CD14-positive monocyte (primary cell): ENCODE data around the gene PLA2G3. TPM values are rescaled to one million over a fixed set of nuclear protein-coding genes. Genes with fewer than 3 reads are reported as not detected.

Experiments used
- DNase-seq, 3 donors: peaks; one replicate each; pipeline ENCODE4 v3.0.0-alpha.2; 2011 to 2022
- H2AFZ ChIP-seq: 2 replicates; pipeline ENCODE4 v1.6.0; 2012; ENCODE audit warnings: mild to moderate bottlenecking, low read depth, low read length, inconsistent platforms; ENCODE audit not compliant: insufficient read depth, poor library complexity, severe bottlenecking
- H3K27ac ChIP-seq, 2 donors: 1 replicate in 1 of 2; 2 replicates in 1 of 2; pipeline ENCODE4 v1.5.1; 2012 to 2013; ENCODE audit warnings: low read length in 2 of 2, control low read depth in 1 of 2, inconsistent platforms in 1 of 2, low read depth in 1 of 2, mild to moderate bottlenecking in 1 of 2
- H3K27me3 ChIP-seq, 2 donors: one replicate each; pipeline versions ENCODE4 v1.6.0 to v1.6.1; 2011 to 2013; ENCODE audit warnings: low read length in 2 of 2; ENCODE audit not compliant: control insufficient read depth in 2 of 2, insufficient read depth in 2 of 2
- H3K36me3 ChIP-seq, 2 donors: replicated peaks in 1 of 2; 1 replicate in 1 of 2; 2 replicates in 1 of 2; pipeline versions ENCODE4 v1.5.1 to v1.6.1; 2012 to 2013; ENCODE audit warnings: low read length in 2 of 2, control low read depth in 1 of 2, inconsistent platforms in 1 of 2, mild to moderate bottlenecking in 1 of 2; ENCODE audit not compliant: insufficient read depth in 2 of 2, control insufficient read depth in 1 of 2
- H3K4me1 ChIP-seq, 2 donors: 1 replicate in 1 of 2; 2 replicates in 1 of 2; pipeline versions ENCODE4 v1.5.1 to v1.6.1; 2012 to 2013; ENCODE audit warnings: low read length in 2 of 2, control low read depth in 1 of 2, inconsistent platforms in 1 of 2, mild to moderate bottlenecking in 1 of 2, moderate library complexity in 1 of 2; ENCODE audit not compliant: insufficient read depth in 2 of 2, control insufficient read depth in 1 of 2
- H3K4me2 ChIP-seq: replicated peaks from 2 replicates; pipeline ENCODE3; 2012; ENCODE audit warnings: low read length, moderate library complexity, mild to moderate bottlenecking; ENCODE audit not compliant: poor library complexity, severe bottlenecking; ENCODE audit errors: extremely low read depth
- H3K4me3 ChIP-seq, 3 experiments: fragments of 200-600 bp in 1 of 3; sonication (generic) in 1 of 3; replicated peaks in 1 of 3; 1 replicate in 2 of 3; 2 replicates in 1 of 3; pipeline ENCODE4 v1.5.1; 2011 to 2013; ENCODE audit warnings: low read length in 3 of 3, mild to moderate bottlenecking in 3 of 3, control low read depth in 2 of 3, low read depth in 2 of 3, inconsistent platforms in 1 of 3, moderate library complexity in 1 of 3
- H3K79me2 ChIP-seq: 2 replicates; pipeline ENCODE4 v1.6.0; 2012; ENCODE audit warnings: mild to moderate bottlenecking, control low read depth, inconsistent platforms, low read length, moderate library complexity; ENCODE audit not compliant: insufficient read depth
- H3K9ac ChIP-seq: 2 replicates; pipeline ENCODE4 v1.6.0; 2017; ENCODE audit warnings: low read length, mild to moderate bottlenecking; ENCODE audit not compliant: insufficient read depth, poor library complexity, severe bottlenecking
- H3K9me3 ChIP-seq, 2 donors: replicated peaks in 1 of 2; 1 replicate in 1 of 2; 2 replicates in 1 of 2; pipeline versions ENCODE4 v1.5.1 to v1.6.1; 2012 to 2013; ENCODE audit warnings: low read length in 2 of 2, control low read depth in 1 of 2; ENCODE audit not compliant: control insufficient read depth in 1 of 2, insufficient read depth in 1 of 2
- H4K20me1 ChIP-seq: 2 replicates; pipeline ENCODE4 v1.6.0; 2012; ENCODE audit warnings: mild to moderate bottlenecking, low read length, control low read depth, moderate library complexity; ENCODE audit not compliant: insufficient read depth
- H3K27ac Mint-ChIP-seq, 7 donors: one replicate each; pipeline ENCODE4 v1.8.0; 2020; ENCODE audit warnings: mild to moderate bottlenecking in 7 of 7, mixed read lengths in 7 of 7, moderate library complexity in 6 of 7, inconsistent platforms in 2 of 7
- H3K27me3 Mint-ChIP-seq, 3 donors: one replicate each; pipeline ENCODE4 v1.8.0; 2021 to 2022; ENCODE audit warnings: low read depth in 3 of 3, mild to moderate bottlenecking in 3 of 3, mixed read lengths in 3 of 3, moderate library complexity in 3 of 3, inconsistent platforms in 1 of 3
- H3K36me3 Mint-ChIP-seq, 2 donors: one replicate each; pipeline ENCODE4 v1.8.0; 2020; ENCODE audit warnings: mixed read lengths in 2 of 2, inconsistent platforms in 1 of 2, mild to moderate bottlenecking in 1 of 2
- H3K4me1 Mint-ChIP-seq: one replicate; pipeline ENCODE4 v1.8.0; 2020; ENCODE audit warnings: mild to moderate bottlenecking, mixed read lengths
- H3K4me3 Mint-ChIP-seq, 2 donors: one replicate each; pipeline ENCODE4 v1.8.0; 2020; ENCODE audit warnings: mild to moderate bottlenecking in 2 of 2, mixed read lengths in 2 of 2, moderate library complexity in 1 of 2
- H3K9me3 Mint-ChIP-seq, 7 donors: one replicate each; pipeline ENCODE4 v1.8.0; 2020 to 2022; ENCODE audit warnings: mixed read lengths in 7 of 7, mild to moderate bottlenecking in 6 of 7, moderate library complexity in 6 of 7, inconsistent platforms in 2 of 7
- WGBS: methylation state at CpG from one replicate; pipeline ENCODE4 v1.1.5; 2013; ENCODE audit warnings: missing lambda C conversion rate; ENCODE audit not compliant: insufficient coverage; 5-methylcytosine and 5-hydroxymethylcytosine counted together
- intact Hi-C, 2 donors: fragments of 100-400 bp; cut with micrococcal nuclease; formaldehyde crosslinking; loops; one replicate each; pipeline versions ENCODE4 v1.15.0 to v1.15.1; 2023
- polyA plus RNA-seq, 3 donors: library from polyadenylated mRNA; depleted of rRNA in 1 of 3; unstranded in 2 of 3; stranded (reverse) in 1 of 3; fragments of 300-500 nt in 2 of 3; fragments of >200 nt in 1 of 3; fragmentation: Illumina TruSeq in 2 of 3; gene quantifications; 1 replicate in 2 of 3; 2 replicates in 1 of 3; pipeline ENCODE4 v1.2.3, GENCODE V29; 2012 to 2021
- TF ChIP-seq, protein P1 (sequence below): fragments of 200-600 bp; IDR thresholded peaks from one replicate; pipeline ENCODE4 v1.8.0; 2022; ENCODE audit warnings: antibody characterized with exemption, mild to moderate bottlenecking

Gene PLA2G3
- polyA plus RNA-seq, 3 donors = not detected

DNA sequence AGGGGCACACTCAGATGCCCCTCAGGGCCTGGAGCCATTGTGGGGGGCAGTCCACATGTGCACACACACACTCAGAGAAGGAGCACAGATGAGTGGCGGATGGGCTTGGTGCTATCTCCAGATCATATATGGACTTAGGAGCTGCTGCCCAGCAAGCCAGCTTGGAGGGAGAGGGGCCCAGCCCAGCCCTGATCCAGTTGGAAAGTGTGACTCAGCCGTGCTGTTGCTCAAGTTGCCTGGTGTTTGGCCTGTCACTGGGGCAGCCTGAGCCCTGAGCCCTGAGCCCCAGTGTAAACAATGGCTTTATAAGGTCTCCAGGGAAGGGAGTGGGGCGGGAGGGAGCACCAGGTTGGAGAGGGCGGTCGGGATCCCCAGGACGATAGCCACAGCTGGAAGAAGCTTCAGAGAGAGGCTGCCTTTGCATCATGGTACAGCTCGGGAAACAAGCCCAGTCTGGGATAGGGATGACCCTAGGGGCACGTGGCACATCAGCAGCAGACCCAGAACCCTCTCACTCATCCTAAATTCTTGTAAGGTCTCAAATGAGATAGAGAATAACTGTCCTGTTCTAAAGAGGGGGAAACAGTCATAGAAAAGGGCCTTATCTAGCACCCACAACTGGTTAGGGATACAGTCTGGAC is 37.7 kb downstream of the PLA2G3 start:
- intact Hi-C loops = loop anchor here in 1 of 2 donors (10.0 kb wide), 2 partner anchors 132 to 172 kb away; no protein-coding TSS in a partner anchor
- Mint-ChIP-seq H3K27ac (peak overlapping the region in 1 of 7 donors; percentile 35), H3K4me1 (peaks cover 5% of the 10 kb centered on the region), H3K27me3 (peaks cover 5 to 13% (median 11%) of the 10 kb centered on the region in 3 donors), H3K36me3 (peaks cover 24 to 39% of the 10 kb centered on the region in 2 donors), H3K4me3 (no peak overlapping the region), H3K9me3 (peaks cover 0 to 1% (median 0%) of the 10 kb centered on the region in 7 donors)
- 98% methylated on average over 6 of the region's 8 CpGs for WGBS
- Histone ChIP-seq H3K27ac (no peak overlapping the region), H3K4me2 (no peak overlapping the region), H3K4me1 (peaks cover 4 to 6% of the 10 kb centered on the region in 2 donors), H3K36me3 (peaks cover 10 to 12% of the 10 kb centered on the region in 2 donors), H3K79me2 (no peaks in the 10 kb centered on the region), H4K20me1 (no peaks in the 10 kb centered on the region), H2AFZ (no peak overlapping the region), H3K27me3 (peaks cover 0 to 2% of the 10 kb centered on the region in 2 donors), H3K4me3 (no peak overlapping the region), H3K9ac (no peak overlapping the region), H3K9me3 (no peaks in the 10 kb centered on the region)
- TF ChIP-seq, protein P1, sequence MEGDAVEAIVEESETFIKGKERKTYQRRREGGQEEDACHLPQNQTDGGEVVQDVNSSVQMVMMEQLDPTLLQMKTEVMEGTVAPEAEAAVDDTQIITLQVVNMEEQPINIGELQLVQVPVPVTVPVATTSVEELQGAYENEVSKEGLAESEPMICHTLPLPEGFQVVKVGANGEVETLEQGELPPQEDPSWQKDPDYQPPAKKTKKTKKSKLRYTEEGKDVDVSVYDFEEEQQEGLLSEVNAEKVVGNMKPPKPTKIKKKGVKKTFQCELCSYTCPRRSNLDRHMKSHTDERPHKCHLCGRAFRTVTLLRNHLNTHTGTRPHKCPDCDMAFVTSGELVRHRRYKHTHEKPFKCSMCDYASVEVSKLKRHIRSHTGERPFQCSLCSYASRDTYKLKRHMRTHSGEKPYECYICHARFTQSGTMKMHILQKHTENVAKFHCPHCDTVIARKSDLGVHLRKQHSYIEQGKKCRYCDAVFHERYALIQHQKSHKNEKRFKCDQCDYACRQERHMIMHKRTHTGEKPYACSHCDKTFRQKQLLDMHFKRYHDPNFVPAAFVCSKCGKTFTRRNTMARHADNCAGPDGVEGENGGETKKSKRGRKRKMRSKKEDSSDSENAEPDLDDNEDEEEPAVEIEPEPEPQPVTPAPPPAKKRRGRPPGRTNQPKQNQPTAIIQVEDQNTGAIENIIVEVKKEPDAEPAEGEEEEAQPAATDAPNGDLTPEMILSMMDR = no peak
- no peak for DNase-seq

DNA sequence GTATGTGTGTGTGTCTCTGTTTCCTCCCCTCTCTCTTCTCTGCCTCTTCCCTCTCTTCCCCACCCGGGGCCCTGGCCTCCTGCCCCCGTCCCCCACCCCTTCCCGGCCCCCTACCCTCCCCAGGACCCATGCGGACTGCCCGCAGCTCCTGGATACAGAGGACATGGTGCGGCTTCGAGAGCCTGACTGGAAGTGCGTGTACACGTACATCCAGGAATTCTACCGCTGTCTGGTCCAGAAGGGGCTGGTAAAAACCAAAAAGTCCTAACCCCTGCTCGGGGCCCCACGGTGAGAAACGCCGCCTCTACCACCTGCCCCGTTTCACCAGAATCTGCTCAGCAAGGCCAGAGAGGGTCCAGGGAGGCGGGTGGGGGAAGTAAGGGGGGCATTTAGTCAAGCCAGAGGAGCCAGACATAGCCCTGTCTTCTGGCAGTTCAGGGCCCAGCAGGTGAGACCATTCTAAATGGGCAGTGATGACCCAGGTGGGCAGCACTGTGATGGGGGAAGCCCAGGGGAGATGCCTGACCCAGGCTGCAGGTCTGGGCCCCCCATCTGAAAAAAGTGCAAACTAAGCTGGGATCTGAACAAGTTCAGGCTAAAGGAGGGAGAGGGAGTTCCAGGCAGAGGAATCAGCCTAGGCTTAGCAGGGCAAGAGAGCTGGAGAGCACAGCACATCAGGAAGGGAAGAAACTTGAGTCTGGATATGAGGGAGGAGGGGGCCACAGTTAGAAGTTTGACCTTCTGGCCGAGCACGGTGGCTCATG is 39.4 kb downstream of the PLA2G3 start:
- H2AFZ ChIP-seq = no peak overlapping the region
- Mint-ChIP-seq H3K36me3 (peaks cover 36 to 53% of the 10 kb centered on the region in 2 donors), H3K27ac (peak overlapping the region in 1 of 7 donors; percentile 54), H3K4me1 (no peaks in the 10 kb centered on the region), H3K27me3 (peaks cover 1 to 5% (median 3%) of the 10 kb centered on the region in 3 donors), H3K9me3 (peaks cover 0 to 1% (median 0%) of the 10 kb centered on the region in 7 donors), H3K4me3 (no peak overlapping the region)
- H4K20me1 ChIP-seq = no peaks in the 10 kb centered on the region
- no peaks in the 10 kb centered on the region for H3K9me3 ChIP-seq
- H3K4me1 ChIP-seq = no peaks in the 10 kb centered on the region
- no peak overlapping the region for H3K27ac ChIP-seq
- H3K4me2 ChIP-seq = no peak overlapping the region
- H3K9ac ChIP-seq = no peak overlapping the region
- no peaks in the 10 kb centered on the region for H3K79me2 ChIP-seq
- intact Hi-C loops = loop anchor here in 1 of 2 donors (10.0 kb wide), 2 partner anchors 134 to 174 kb away; no protein-coding TSS in a partner anchor
- no peak for DNase-seq
- no peaks in the 10 kb centered on the region for H3K27me3 ChIP-seq
- TF ChIP-seq, protein P1 = no peak
- WGBS = 96% methylated on average over 11 of the region's 18 CpGs
- peaks cover 23 to 25% of the 10 kb centered on the region in 2 donors for H3K36me3 ChIP-seq
- no peak overlapping the region for H3K4me3 ChIP-seq
